HL-60/S4 (cell line): ENCODE results near the gene GAL.

Source experiments
- in situ Hi-C: fragments of 300-500 bp; cut with MboI; formaldehyde crosslinking; loops from 2 replicates; pipeline ENCODE4 v1.14.3; 2022; ENCODE audit warnings: low sequenced_read_pairs

GAL gene

GRCh38 chr11:68704887-68705286, 20.5 kb downstream of the GAL start:
- in situ Hi-C loops: no loop called here

- in situ Hi-C loops: no loop called here
These were observed 23.2 kb downstream of the GAL start for GRCh38 chr11:68707527-68707926.

GRCh38 chr11:68709062-68709461, 24.7 kb downstream of the GAL start:
- in situ Hi-C loops: no loop called here

- in situ Hi-C loops: no loop called here
These were observed 26.1 kb downstream of the GAL start for GRCh38 chr11:68710409-68710808.

- in situ Hi-C loops: no loop called here
These were observed 26.8 kb downstream of the GAL start for GRCh38 chr11:68711114-68711513.

GRCh38 chr11:68714060-68714856, 29.9 kb downstream of the GAL start:
- in situ Hi-C loops: no loop called here

GRCh38 chr11:68715456-68716122, 31.2 kb downstream of the GAL start:
- in situ Hi-C loops: no loop called here

GRCh38 chr11:68721075-68721474, 36.7 kb downstream of the GAL start:
- in situ Hi-C loops: no loop called here

GRCh38 chr11:68722143-68722542, 37.8 kb downstream of the GAL start:
- in situ Hi-C loops: no loop called here

GRCh38 chr11:68724293-68724692, 39.9 kb downstream of the GAL start:
- in situ Hi-C loops: no loop called here

- in situ Hi-C loops: no loop called here
These were observed 43.4 kb downstream of the GAL start for GRCh38 chr11:68727783-68728182.

- in situ Hi-C loops: no loop called here
These were observed 49.8 kb downstream of the GAL start for GRCh38 chr11:68734111-68734510.

GRCh38 chr11:68735125-68735524, 50.8 kb downstream of the GAL start:
- in situ Hi-C loops: no loop called here

- in situ Hi-C loops: no loop called here
These were observed 51.3 kb downstream of the GAL start for GRCh38 chr11:68735646-68736045.
